ENCODE results near the gene NECTIN2.
"Not testable (repeated sequence)": the region's sequence is repeated elsewhere in the genome, so short reads cannot be mapped to it uniquely, and the experiment has no call there.

The NECTIN2 gene

GRCh38 chr19:44878120-44878865 lies 32.2 kb downstream of the NECTIN2 start:
- peak; percentile 25 for DNase-seq (ENCODE audit: low read depth)
- no peak overlapping the region for H3K4me3 ChIP-seq (ENCODE audit: low read depth, low read length)
- TF ChIP-seq, protein P1, sequence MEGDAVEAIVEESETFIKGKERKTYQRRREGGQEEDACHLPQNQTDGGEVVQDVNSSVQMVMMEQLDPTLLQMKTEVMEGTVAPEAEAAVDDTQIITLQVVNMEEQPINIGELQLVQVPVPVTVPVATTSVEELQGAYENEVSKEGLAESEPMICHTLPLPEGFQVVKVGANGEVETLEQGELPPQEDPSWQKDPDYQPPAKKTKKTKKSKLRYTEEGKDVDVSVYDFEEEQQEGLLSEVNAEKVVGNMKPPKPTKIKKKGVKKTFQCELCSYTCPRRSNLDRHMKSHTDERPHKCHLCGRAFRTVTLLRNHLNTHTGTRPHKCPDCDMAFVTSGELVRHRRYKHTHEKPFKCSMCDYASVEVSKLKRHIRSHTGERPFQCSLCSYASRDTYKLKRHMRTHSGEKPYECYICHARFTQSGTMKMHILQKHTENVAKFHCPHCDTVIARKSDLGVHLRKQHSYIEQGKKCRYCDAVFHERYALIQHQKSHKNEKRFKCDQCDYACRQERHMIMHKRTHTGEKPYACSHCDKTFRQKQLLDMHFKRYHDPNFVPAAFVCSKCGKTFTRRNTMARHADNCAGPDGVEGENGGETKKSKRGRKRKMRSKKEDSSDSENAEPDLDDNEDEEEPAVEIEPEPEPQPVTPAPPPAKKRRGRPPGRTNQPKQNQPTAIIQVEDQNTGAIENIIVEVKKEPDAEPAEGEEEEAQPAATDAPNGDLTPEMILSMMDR (IDR thresholded peaks at IDR 0.05; ENCODE audit: control insufficient read depth, extremely low read depth, insufficient read depth): no peak

GRCh38 chr19:44879309-44880065 lies 33.4 kb downstream of the NECTIN2 start:
- no peak for DNase-seq (ENCODE audit: low read depth)
- TF ChIP-seq, protein P1 (IDR thresholded peaks at IDR 0.05; ENCODE audit: control insufficient read depth, extremely low read depth, insufficient read depth): no peak
- H3K4me3 ChIP-seq (ENCODE audit: low read depth, low read length): no peak overlapping the region

DNA sequence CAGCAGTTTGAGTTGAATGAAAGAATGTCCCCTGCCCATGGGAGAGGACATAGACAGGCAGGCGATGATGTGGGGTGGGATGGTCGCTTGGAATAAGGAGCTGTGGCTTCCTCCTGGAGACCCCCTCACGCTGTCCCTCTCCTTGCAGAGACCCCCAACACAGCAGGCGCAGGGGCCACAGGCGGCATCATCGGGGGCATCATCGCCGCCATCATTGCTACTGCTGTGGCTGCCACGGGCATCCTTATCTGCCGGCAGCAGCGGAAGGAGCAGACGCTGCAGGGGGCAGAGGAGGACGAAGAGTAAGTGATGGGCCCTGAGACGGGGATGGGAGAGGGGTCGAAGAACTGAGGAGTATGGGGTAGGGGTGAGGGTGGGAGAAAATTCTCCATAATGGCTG lies 36.0 kb downstream of the NECTIN2 start:
- TF ChIP-seq, protein P1 (IDR thresholded peaks at IDR 0.05; ENCODE audit: control insufficient read depth, extremely low read depth, insufficient read depth): no peak
- no peak for DNase-seq (ENCODE audit: low read depth)

GRCh38 chr19:44882619-44883397 lies 36.7 kb downstream of the NECTIN2 start:
- H3K4me3 ChIP-seq (ENCODE audit: low read depth, low read length): not testable (repeated sequence)

More for the DNA sequence above, 36.0 kb downstream of the NECTIN2 start:
- H3K4me3 ChIP-seq (ENCODE audit: low read depth, low read length): no peak overlapping the region

GRCh38 chr19:44883922-44884321 lies 37.8 kb downstream of the NECTIN2 start:
- no peak for DNase-seq (ENCODE audit: low read depth)
- H3K4me3 ChIP-seq (ENCODE audit: low read depth, low read length): no peak overlapping the region
- TF ChIP-seq, protein P1 (IDR thresholded peaks at IDR 0.05; ENCODE audit: control insufficient read depth, extremely low read depth, insufficient read depth): no peak

More at GRCh38 chr19:44882619-44883397, 36.7 kb downstream of the NECTIN2 start:
- not testable (repeated sequence) for DNase-seq (ENCODE audit: low read depth)

- H3K4me3 ChIP-seq (ENCODE audit: low read depth, low read length): no peak overlapping the region
- no peak for DNase-seq (ENCODE audit: low read depth)
- TF ChIP-seq, protein P1 (IDR thresholded peaks at IDR 0.05; ENCODE audit: control insufficient read depth, extremely low read depth, insufficient read depth): no peak
These were observed 38.5 kb downstream of the NECTIN2 start for GRCh38 chr19:44884566-44884965.

GRCh38 chr19:44886141-44886540 lies 40.0 kb downstream of the NECTIN2 start:
- TF ChIP-seq, protein P1 (IDR thresholded peaks at IDR 0.05; ENCODE audit: control insufficient read depth, extremely low read depth, insufficient read depth): no peak
- no peak overlapping the region for H3K4me3 ChIP-seq (ENCODE audit: low read depth, low read length)
- DNase-seq (ENCODE audit: low read depth): no peak

Data from LNCaP clone FGC (cell line).